Mesodermal cell (in vitro differentiated cells): ENCODE results near the gene TECPR1.

Experiments used
- H3K27ac ChIP-seq: 2 replicates; pipeline ENCODE4 v1.7.0; 2013; ENCODE audit warnings: mild to moderate bottlenecking, low read depth, low read length, moderate library complexity; ENCODE audit not compliant: severe bottlenecking
- H3K36me3 ChIP-seq: 2 replicates; pipeline ENCODE4 v1.7.1; 2013; ENCODE audit warnings: mild to moderate bottlenecking, low read length, moderate library complexity; ENCODE audit not compliant: control insufficient read depth, insufficient read depth
- H3K4me1 ChIP-seq: one replicate; pipeline ENCODE4 v1.7.1; 2013; ENCODE audit warnings: mild to moderate bottlenecking, low read length; ENCODE audit not compliant: insufficient read depth, control insufficient read depth, poor library complexity, severe bottlenecking
- H3K4me3 ChIP-seq: 2 replicates; pipeline ENCODE4 v1.7.0; 2013; ENCODE audit warnings: low read length, control low read depth, mild to moderate bottlenecking; ENCODE audit not compliant: insufficient read depth, poor library complexity, severe bottlenecking; ENCODE audit errors: extremely low read depth
- H3K9me3 ChIP-seq: 2 replicates; pipeline ENCODE4 v1.7.1; 2013; ENCODE audit warnings: mild to moderate bottlenecking, low read length, moderate library complexity; ENCODE audit not compliant: control insufficient read depth
- WGBS, 2 experiments: methylation state at CpG; one replicate each; pipeline ENCODE4 v1.1.5; 2013; ENCODE audit warnings: missing lambda C conversion rate in 2 of 2; ENCODE audit not compliant: insufficient coverage in 2 of 2; 5-methylcytosine and 5-hydroxymethylcytosine counted together

TECPR1 gene

GRCh38 chr7:98209166-98209920, 42.7 kb downstream of the TECPR1 start:
- Histone ChIP-seq H3K4me1 (peaks cover 7% of the 10 kb centered on the region), H3K27ac (no peak overlapping the region), H3K9me3 (no peaks in the 10 kb centered on the region), H3K36me3 (peaks cover 19% of the 10 kb centered on the region), H3K4me3 (no peak overlapping the region)
- WGBS, 2 experiments = 95% methylated on average over 13 to 14 of the region's 17 CpGs

GRCh38 chr7:98206451-98207330, 45.3 kb downstream of the TECPR1 start:
- Histone ChIP-seq H3K4me3 (no peak overlapping the region), H3K36me3 (peaks cover 22% of the 10 kb centered on the region), H3K27ac (no peak overlapping the region), H3K4me1 (peaks cover 3% of the 10 kb centered on the region), H3K9me3 (no peaks in the 10 kb centered on the region)
- WGBS, 2 experiments = 92 to 94% methylated on average over 38 to 43 of the region's 47 CpGs

GRCh38 chr7:98205162-98205845, 46.7 kb downstream of the TECPR1 start:
- Histone ChIP-seq H3K4me3 (no peak overlapping the region), H3K36me3 (peaks cover 22% of the 10 kb centered on the region), H3K4me1 (no peaks in the 10 kb centered on the region), H3K27ac (no peak overlapping the region), H3K9me3 (no peaks in the 10 kb centered on the region)
- 96 to 98% methylated on average over 31 to 46 of the region's 47 CpGs for WGBS, 2 experiments

- Histone ChIP-seq H3K4me3 (no peak overlapping the region), H3K36me3 (peaks cover 22% of the 10 kb centered on the region), H3K9me3 (no peaks in the 10 kb centered on the region), H3K27ac (no peak overlapping the region), H3K4me1 (no peaks in the 10 kb centered on the region)
- 88 to 97% methylated on average over 5 to 9 of the region's 11 CpGs for WGBS, 2 experiments
Observed at GRCh38 chr7:98204670-98205069, 47.4 kb downstream of the TECPR1 start.

GRCh38 chr7:98203964-98204605, 47.9 kb downstream of the TECPR1 start:
- H3K4me3 ChIP-seq = no peak overlapping the region

GRCh38 chr7:98203261-98203963, 48.6 kb downstream of the TECPR1 start:
- Histone ChIP-seq H3K4me1 (no peaks in the 10 kb centered on the region), H3K9me3 (no peaks in the 10 kb centered on the region), H3K27ac (no peak overlapping the region), H3K4me3 (no peak overlapping the region), H3K36me3 (peaks cover 20% of the 10 kb centered on the region)
- WGBS, 2 experiments = 94 to 97% methylated on average over 19 to 22 of the region's 28 CpGs

More at GRCh38 chr7:98203964-98204605, 47.9 kb downstream of the TECPR1 start:
- Histone ChIP-seq H3K36me3 (peaks cover 22% of the 10 kb centered on the region), H3K4me1 (no peaks in the 10 kb centered on the region), H3K27ac (no peak overlapping the region), H3K9me3 (no peaks in the 10 kb centered on the region)
- WGBS, 2 experiments = 96 to 99% methylated on average over 9 to 10 of the region's 18 CpGs

GRCh38 chr7:98202367-98203195, 49.5 kb downstream of the TECPR1 start:
- H3K36me3 ChIP-seq = peaks cover 18% of the 10 kb centered on the region
- WGBS, 2 experiments = 95 to 100% methylated on average over 14 to 15 of the region's 15 CpGs
- no peak overlapping the region for H3K27ac ChIP-seq

GRCh38 chr7:98200364-98200763, 51.7 kb downstream of the TECPR1 start:
- no peaks in the 10 kb centered on the region for H3K4me1 ChIP-seq
- no peaks in the 10 kb centered on the region for H3K9me3 ChIP-seq
- peaks cover 16% of the 10 kb centered on the region for H3K36me3 ChIP-seq
- H3K4me3 ChIP-seq = no peak overlapping the region
- H3K27ac ChIP-seq = no peak overlapping the region
- WGBS, 2 experiments = 95 to 96% methylated on average over 4 to 5 of the region's 6 CpGs

More at GRCh38 chr7:98202367-98203195, 49.5 kb downstream of the TECPR1 start:
- no peak overlapping the region for H3K4me3 ChIP-seq
- no peaks in the 10 kb centered on the region for H3K9me3 ChIP-seq
- no peaks in the 10 kb centered on the region for H3K4me1 ChIP-seq

GRCh38 chr7:98199131-98199530, 52.9 kb downstream of the TECPR1 start:
- no peak overlapping the region for H3K4me3 ChIP-seq
- no peaks in the 10 kb centered on the region for H3K9me3 ChIP-seq
- 100% methylated on average over 1 of the region's 5 CpGs; no CpG with 5 or more reads in 1 of the 2 experiments for WGBS, 2 experiments
- H3K36me3 ChIP-seq = peaks cover 23% of the 10 kb centered on the region
- no peaks in the 10 kb centered on the region for H3K4me1 ChIP-seq
- H3K27ac ChIP-seq = no peak overlapping the region
